ENCODE results near the gene PDE6C.
"Not testable (repeated sequence)": the region's sequence is repeated elsewhere in the genome, so short reads cannot be mapped to it uniquely, and the experiment has no call there.

- not testable (repeated sequence) for TF ChIP-seq CTCF, POLR2A (IDR thresholded peaks at IDR 0.05)
Observed at GRCh38 chr10:93696582-93696981, 84.2 kb downstream of the PDE6C start.
